ENCODE data around the gene SNRNP40. TPM values are rescaled to one million over a fixed set of nuclear protein-coding genes. Genes with fewer than 3 reads are reported as not detected.

The SNRNP40 gene
- total RNA-seq, 2 experiments from 2014 or later, result 48.4 to 53.7 TPM

DNA sequence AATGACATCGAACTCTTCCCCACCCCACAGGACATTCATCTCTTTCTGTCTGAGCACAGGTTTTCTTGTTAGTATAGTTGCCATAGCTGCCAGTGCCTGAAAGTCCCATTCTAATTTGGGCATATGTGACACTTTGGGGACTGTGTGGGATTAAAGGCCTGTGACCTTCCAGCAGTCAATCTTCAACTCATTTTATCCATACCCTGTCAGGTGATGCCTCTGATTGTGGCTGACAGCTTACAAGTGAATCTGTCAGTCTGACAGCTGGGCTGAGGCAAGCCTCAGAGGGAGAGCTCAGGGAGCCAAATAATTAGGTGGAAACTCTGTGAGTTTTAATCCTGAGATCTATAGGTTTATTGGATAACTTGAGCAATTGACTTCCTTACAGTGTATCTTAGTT is 29.9 kb upstream of the SNRNP40 start:
- H3K4me1 ChIP-seq (ENCODE audit: insufficient read depth, low read length), result no peaks in the 10 kb centered on the region
- Mint-ChIP-seq H3K4me1 (ENCODE audit: low read depth) (no peaks in the 10 kb centered on the region), H3K36me3 (ENCODE audit: low read depth) (peaks cover 33% of the 10 kb centered on the region), H3K9me3 (no peaks in the 10 kb centered on the region), H3K4me3 (no peak overlapping the region), H3K27me3 (no peaks in the 10 kb centered on the region), H3K27ac (no peak overlapping the region)
- no peak overlapping the region for H3K4me3 ChIP-seq (ENCODE audit: low read length)
- ATAC-seq (ENCODE audit: poor library complexity), result no peak
- no peak overlapping the region for H3K27ac ChIP-seq (ENCODE audit: low read depth in 1 of 2, low read length in 2 of 2)
- CTCF ChIA-PET, result no interaction called here
- H3K9me3 ChIP-seq (ENCODE audit: control insufficient read depth in 1 of 2, insufficient read depth in 1 of 2, low read length in 2 of 2), result no peaks in the 10 kb centered on the region
- H3K36me3 ChIP-seq (ENCODE audit: insufficient read depth, low read length), result peaks cover 14% of the 10 kb centered on the region
- no peaks in the 10 kb centered on the region for H3K27me3 ChIP-seq (ENCODE audit: control insufficient read depth in 1 of 2, insufficient read depth in 2 of 2, low read length in 2 of 2)
- intact Hi-C loops (cut with DNase I, micrococcal nuclease), result no loop called here
- TF ChIP-seq, protein P1, sequence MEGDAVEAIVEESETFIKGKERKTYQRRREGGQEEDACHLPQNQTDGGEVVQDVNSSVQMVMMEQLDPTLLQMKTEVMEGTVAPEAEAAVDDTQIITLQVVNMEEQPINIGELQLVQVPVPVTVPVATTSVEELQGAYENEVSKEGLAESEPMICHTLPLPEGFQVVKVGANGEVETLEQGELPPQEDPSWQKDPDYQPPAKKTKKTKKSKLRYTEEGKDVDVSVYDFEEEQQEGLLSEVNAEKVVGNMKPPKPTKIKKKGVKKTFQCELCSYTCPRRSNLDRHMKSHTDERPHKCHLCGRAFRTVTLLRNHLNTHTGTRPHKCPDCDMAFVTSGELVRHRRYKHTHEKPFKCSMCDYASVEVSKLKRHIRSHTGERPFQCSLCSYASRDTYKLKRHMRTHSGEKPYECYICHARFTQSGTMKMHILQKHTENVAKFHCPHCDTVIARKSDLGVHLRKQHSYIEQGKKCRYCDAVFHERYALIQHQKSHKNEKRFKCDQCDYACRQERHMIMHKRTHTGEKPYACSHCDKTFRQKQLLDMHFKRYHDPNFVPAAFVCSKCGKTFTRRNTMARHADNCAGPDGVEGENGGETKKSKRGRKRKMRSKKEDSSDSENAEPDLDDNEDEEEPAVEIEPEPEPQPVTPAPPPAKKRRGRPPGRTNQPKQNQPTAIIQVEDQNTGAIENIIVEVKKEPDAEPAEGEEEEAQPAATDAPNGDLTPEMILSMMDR (IDR thresholded peaks at IDR 0.05), result no peak
- no peak for DNase-seq
- POLR2A ChIA-PET, result no interaction called here

DNA sequence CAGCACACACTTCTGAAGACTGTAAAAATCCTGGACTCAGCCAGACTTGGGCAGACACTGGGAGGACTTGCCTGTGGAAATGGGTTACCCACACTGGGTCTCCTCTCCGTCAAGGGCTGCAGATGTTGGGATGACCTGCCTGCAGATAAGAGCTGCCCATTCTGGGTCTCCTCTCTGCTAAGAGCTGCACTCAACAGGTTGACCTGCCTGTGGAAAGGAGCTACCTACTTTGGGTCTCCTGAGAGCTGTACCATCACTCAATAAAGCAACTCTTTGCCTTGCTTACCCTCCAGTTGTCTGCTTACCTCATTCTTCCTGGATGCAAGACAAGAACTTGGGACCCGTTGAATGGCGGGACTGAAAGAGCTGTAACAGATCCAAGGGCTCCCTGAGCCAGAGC is 28.4 kb upstream of the SNRNP40 start:
- Mint-ChIP-seq H3K4me1 (ENCODE audit: low read depth) (no peaks in the 10 kb centered on the region), H3K27ac (no peak overlapping the region), H3K27me3 (no peaks in the 10 kb centered on the region), H3K9me3 (no peaks in the 10 kb centered on the region), H3K36me3 (ENCODE audit: low read depth) (peaks cover 39% of the 10 kb centered on the region), H3K4me3 (no peak overlapping the region)
- ChIA-PET POLR2A (no interaction called here), CTCF (no interaction called here)
- intact Hi-C loops (cut with DNase I, micrococcal nuclease), result no loop called here
- TF ChIP-seq, protein P1 (IDR thresholded peaks at IDR 0.05), result no peak
- no peak for ATAC-seq (ENCODE audit: poor library complexity)
- peaks cover 22% of the 10 kb centered on the region for H3K36me3 ChIP-seq (ENCODE audit: insufficient read depth, low read length)
- no peak overlapping the region for H3K4me3 ChIP-seq (ENCODE audit: low read length)
- no peaks in the 10 kb centered on the region for H3K9me3 ChIP-seq (ENCODE audit: control insufficient read depth in 1 of 2, insufficient read depth in 1 of 2, low read length in 2 of 2)
- H3K4me1 ChIP-seq (ENCODE audit: insufficient read depth, low read length), result no peaks in the 10 kb centered on the region
- no peak for DNase-seq
- H3K27ac ChIP-seq (ENCODE audit: low read depth in 1 of 2, low read length in 2 of 2), result no peak overlapping the region
- H3K27me3 ChIP-seq (ENCODE audit: control insufficient read depth in 1 of 2, insufficient read depth in 2 of 2, low read length in 2 of 2), result no peaks in the 10 kb centered on the region

DNA sequence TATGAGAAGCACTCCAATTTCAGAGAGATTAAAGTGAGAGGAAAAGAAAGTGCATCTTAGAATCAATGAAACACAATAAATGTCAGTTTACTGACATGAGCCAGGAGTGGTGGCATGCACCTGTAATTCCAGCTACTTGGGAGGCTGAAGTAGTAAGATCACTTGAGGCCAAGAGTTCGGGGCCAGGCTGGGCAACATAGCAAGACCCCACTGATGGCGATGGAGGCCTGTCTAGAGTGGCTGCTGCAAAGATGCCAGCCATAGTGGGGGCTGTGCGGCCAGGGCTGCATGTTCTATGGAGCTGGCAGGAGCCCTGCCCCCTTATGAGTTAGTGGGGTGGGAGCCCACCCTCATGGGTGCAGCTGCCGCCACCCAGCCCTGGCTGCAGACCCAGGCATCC is 27.5 kb upstream of the SNRNP40 start:
- CTCF ChIA-PET, result no interaction called here
- Histone ChIP-seq H3K9me3 (ENCODE audit: control insufficient read depth in 1 of 2, insufficient read depth in 1 of 2, low read length in 2 of 2) (no peaks in the 10 kb centered on the region), H3K27me3 (ENCODE audit: control insufficient read depth in 1 of 2, insufficient read depth in 2 of 2, low read length in 2 of 2) (no peaks in the 10 kb centered on the region), H3K27ac (ENCODE audit: low read depth in 1 of 2, low read length in 2 of 2) (no peak overlapping the region), H3K4me1 (ENCODE audit: insufficient read depth, low read length) (no peaks in the 10 kb centered on the region), H3K36me3 (ENCODE audit: insufficient read depth, low read length) (peaks cover 24% of the 10 kb centered on the region), H3K4me3 (ENCODE audit: low read length) (no peak overlapping the region)
- Mint-ChIP-seq H3K36me3 (ENCODE audit: low read depth) (peaks cover 46% of the 10 kb centered on the region), H3K27me3 (no peaks in the 10 kb centered on the region), H3K4me1 (ENCODE audit: low read depth) (no peaks in the 10 kb centered on the region), H3K4me3 (no peak overlapping the region), H3K27ac (no peak overlapping the region), H3K9me3 (no peaks in the 10 kb centered on the region)
- POLR2A ChIA-PET, result no interaction called here
- DNase-seq (no peak), ATAC-seq (ENCODE audit: poor library complexity) (no peak)
- intact Hi-C loops (cut with DNase I, micrococcal nuclease), result no loop called here
- TF ChIP-seq, protein P1 (IDR thresholded peaks at IDR 0.05), result no peak

All from CD4-positive, alpha-beta T cell (primary cell).